IMR-90 (cell line): ENCODE data around the gene POMGNT1. TPM values are rescaled to one million over a fixed set of nuclear protein-coding genes. Genes with fewer than 3 reads are reported as not detected.

Experiments used
- ATAC-seq: fragments of 200-7000 bp; cut with Tn5 transposase; 2 replicates; pipeline ENCODE4 v1.9.1; 2020; ENCODE audit warnings: low read depth, mild to moderate bottlenecking, moderate library complexity
- BruUV-seq: library from RNA; stranded (reverse); fragments of 400-500 nt; replicated peaks from 2 replicates; lab custom pipeline; 2021; lab: Mats Ljungman, UMichigan
- CTCF ChIA-PET: fragments of 300-600 bp; formaldehyde crosslinking; extraction: SDS; loops from one replicate; lab custom pipeline; 2021; ENCODE audit warnings: antibody characterized with exemption; lab: Yijun Ruan, JAX
- POLR2A ChIA-PET: fragments of 300-600 bp; sonication (Branson Sonifier 250); formaldehyde crosslinking; loops from one replicate; lab custom pipeline; 2022; ENCODE audit warnings: antibody characterized with exemption; ENCODE audit not compliant: unreplicated experiment; lab: Charles Lee
- DNase-seq: peaks from one replicate; pipeline ENCODE4 v3.0.0; 2013
- H2AFZ ChIP-seq: replicated peaks from 2 replicates; pipeline ENCODE3; 2013; ENCODE audit warnings: low read length, mild to moderate bottlenecking; ENCODE audit not compliant: poor library complexity
- H2AK5ac ChIP-seq: 2 replicates; pipeline ENCODE4 v1.6.1; 2013; ENCODE audit warnings: low read depth, low read length, inconsistent platforms
- H2AK9ac ChIP-seq: replicated peaks from 2 replicates; pipeline ENCODE3; 2013; ENCODE audit warnings: mild to moderate bottlenecking, low read depth, low read length, moderate library complexity; ENCODE audit not compliant: poor library complexity
- H2BK120ac ChIP-seq: 2 replicates; pipeline ENCODE4 v1.6.1; 2013; ENCODE audit warnings: low read depth, low read length, inconsistent platforms
- H2BK15ac ChIP-seq: 3 replicates; pipeline ENCODE4 v1.6.1; 2013; ENCODE audit warnings: low read depth, low read length, inconsistent platforms
- H2BK20ac ChIP-seq: 2 replicates; pipeline ENCODE4 v1.6.1; 2013; ENCODE audit warnings: low read depth, mild to moderate bottlenecking, inconsistent platforms, low read length, moderate library complexity
- H2BK5ac ChIP-seq: 2 replicates; pipeline ENCODE4 v1.6.1; 2013; ENCODE audit warnings: mild to moderate bottlenecking, low read depth, low read length, inconsistent platforms; ENCODE audit not compliant: poor library complexity, severe bottlenecking
- H3K14ac ChIP-seq: replicated peaks from 2 replicates; pipeline ENCODE4 v1.6.1; 2013; ENCODE audit warnings: low read depth, low read length, inconsistent platforms
- H3K18ac ChIP-seq: 2 replicates; pipeline ENCODE4 v1.6.1; 2013; ENCODE audit warnings: low read depth, low read length, control low read depth
- H3K23ac ChIP-seq: 2 replicates; pipeline ENCODE4 v1.6.1; 2013; ENCODE audit warnings: low read depth, low read length, inconsistent platforms
- H3K27ac ChIP-seq: 2 replicates; pipeline ENCODE4 v1.5.1; 2013; ENCODE audit warnings: mild to moderate bottlenecking, control low read depth, low read length; ENCODE audit not compliant: insufficient read depth
- H3K27me3 ChIP-seq: 2 replicates; pipeline ENCODE4 v1.6.1; 2013; ENCODE audit warnings: low read length; ENCODE audit not compliant: control insufficient read depth, insufficient read depth
- H3K36me3 ChIP-seq: 2 replicates; pipeline ENCODE4 v1.6.1; 2013; ENCODE audit warnings: low read length, mixed read lengths; ENCODE audit not compliant: control insufficient read depth, insufficient read depth
- H3K4ac ChIP-seq: 2 replicates; pipeline ENCODE4 v1.6.1; 2013; ENCODE audit warnings: low read depth, low read length, inconsistent platforms
- H3K4me1 ChIP-seq: 2 replicates; pipeline ENCODE4 v1.6.1; 2013; ENCODE audit warnings: low read length, mixed read lengths; ENCODE audit not compliant: control insufficient read depth, insufficient read depth
- H3K4me2 ChIP-seq: 2 replicates; pipeline ENCODE4 v1.6.1; 2013; ENCODE audit warnings: low read depth, mild to moderate bottlenecking, control low read depth, low read length, moderate library complexity
- H3K4me3 ChIP-seq: 2 replicates; pipeline ENCODE4 v1.5.1; 2013; ENCODE audit warnings: low read depth, mild to moderate bottlenecking, control low read depth, low read length, moderate library complexity; ENCODE audit not compliant: insufficient read depth
- H3K56ac ChIP-seq: 2 replicates; pipeline ENCODE4 v1.6.1; 2013; ENCODE audit warnings: low read length, inconsistent platforms; ENCODE audit not compliant: insufficient read depth; ENCODE audit errors: extremely low read depth
- H3K79me1 ChIP-seq, 2 experiments: 2 replicates each; pipeline ENCODE4 v1.6.1; 2013; ENCODE audit warnings: low read length in 2 of 2, inconsistent platforms in 1 of 2, low read depth in 1 of 2
- H3K9ac ChIP-seq: 2 replicates; pipeline ENCODE4 v1.6.1; 2013; ENCODE audit warnings: low read depth, low read length, control low read depth
- H3K9me1 ChIP-seq: 2 replicates; pipeline ENCODE4 v1.6.1; 2013; ENCODE audit warnings: low read length, inconsistent platforms; ENCODE audit not compliant: insufficient read depth
- H3K9me3 ChIP-seq: 2 replicates; pipeline ENCODE4 v1.6.1; 2013; ENCODE audit warnings: low read length; ENCODE audit not compliant: control insufficient read depth, insufficient read depth
- H4K20me1 ChIP-seq: 2 replicates; pipeline ENCODE4 v1.6.1; 2013; ENCODE audit warnings: low read length, inconsistent platforms; ENCODE audit not compliant: insufficient read depth
- H4K5ac ChIP-seq: 2 replicates; pipeline ENCODE4 v1.6.1; 2013; ENCODE audit warnings: mild to moderate bottlenecking, low read depth, low read length, control low read depth
- H4K8ac ChIP-seq, 2 experiments: 2 replicates each; pipeline ENCODE4 v1.6.1; 2013; ENCODE audit warnings: low read depth in 2 of 2, low read length in 2 of 2, control low read depth in 1 of 2, inconsistent platforms in 1 of 2
- H4K91ac ChIP-seq: 2 replicates; pipeline ENCODE4 v1.6.1; 2013; ENCODE audit warnings: low read depth, low read length, inconsistent platforms; ENCODE audit not compliant: insufficient read depth
- BHLHE40 ChIP-seq: fragments of 150-350 bp; IDR thresholded peaks from 2 replicates; pipeline ENCODE4 v1.6.1; 2016; ENCODE audit warnings: mild to moderate bottlenecking, low read depth, low read length
- CHD1 ChIP-seq: IDR thresholded peaks from 2 replicates; pipeline ENCODE4 v1.6.1; 2012; ENCODE audit warnings: low read depth, low read length, improper control_type of control experiment
- FOS ChIP-seq: fragments of 150-350 bp; IDR thresholded peaks from 2 replicates; pipeline ENCODE4 v1.6.1; 2016; ENCODE audit warnings: low read depth, low read length
- MAFK ChIP-seq: IDR thresholded peaks from 2 replicates; pipeline ENCODE4 v1.6.1; 2012; ENCODE audit warnings: low read depth, low read length, improper control_type of control experiment
- MAZ ChIP-seq: IDR thresholded peaks from 2 replicates; pipeline ENCODE4 v1.6.1; 2012; ENCODE audit warnings: low read depth, mild to moderate bottlenecking, low read length, improper control_type of control experiment, moderate library complexity, borderline replicate concordance
- WGBS, 2 experiments: methylation state at CpG; one replicate each; pipeline versions ENCODE4 v1.1.5 to v1.1.7; 2013; ENCODE audit warnings: missing lambda C conversion rate in 2 of 2; ENCODE audit not compliant: insufficient read length in 1 of 2; ENCODE audit errors: extremely low coverage in 2 of 2; 5-methylcytosine and 5-hydroxymethylcytosine counted together
- dilution Hi-C: fragments of 300-500 bp; cut with HindIII; formaldehyde crosslinking; loops from one replicate; pipeline ENCODE4 v1.14.3; 2018; ENCODE audit warnings: low sequenced_read_pairs; ENCODE audit not compliant: unreplicated experiment
- in situ Hi-C: fragments of 300-500 bp; cut with MboI; formaldehyde crosslinking; loops from 3 replicates; pipeline ENCODE4 v1.14.3; 2019; ENCODE audit warnings: low sequenced_read_pairs, inconsistent platforms, mixed read lengths
- intact Hi-C: fragments of 100-400 bp; cut with micrococcal nuclease; formaldehyde crosslinking; loops from 2 replicates; pipeline ENCODE4 v1.10.0; 2022
- polyA plus RNA-seq, 3 experiments: library from polyadenylated mRNA; depleted of rRNA; stranded (reverse); fragments of >200 nt; gene quantifications; 2 replicates each; pipeline ENCODE4 v1.2.3, GENCODE V29; 2012; ENCODE audit warnings: low replicate concordance in 1 of 3
- total RNA-seq: library from RNA; depleted of rRNA; stranded (reverse); fragments of >200 nt; gene quantifications from 2 replicates; pipeline ENCODE4 v1.2.3, GENCODE V29; 2012
- TF ChIP-seq, protein P1 (sequence below): conservative IDR thresholded peaks from 2 replicates; pipeline ENCODE4 v1.5.1; 2012; ENCODE audit warnings: mild to moderate bottlenecking, low read depth, low read length, improper control_type of control experiment

Gene POMGNT1
- total and polyA plus RNA-seq, 2 of the 4 experiments (the other 2 are of a cell fraction): 54.8 to 65.3 TPM

- Histone ChIP-seq H3K4me3 (no peak overlapping the region), H4K91ac (no peak overlapping the region), H3K79me1 (no peaks in the 10 kb centered on the region; a peak in 1 of 4 replicates), H3K56ac (no peak overlapping the region), H4K8ac (no peak overlapping the region), H2BK120ac (no peak overlapping the region), H2BK5ac (no peak overlapping the region), H3K9me3 (no peaks in the 10 kb centered on the region), H2AK5ac (no peak overlapping the region), H3K9ac (no peak overlapping the region), H3K18ac (no peak overlapping the region), H2AFZ (no peak overlapping the region), H4K5ac (no peak overlapping the region), H3K36me3 (no peaks in the 10 kb centered on the region; the same call in 1 of the 2 replicates), H3K27ac (no peak overlapping the region), H3K27me3 (no peaks in the 10 kb centered on the region), H4K20me1 (no peaks in the 10 kb centered on the region), H3K4me1 (no peaks in the 10 kb centered on the region), H2BK15ac (no peak overlapping the region), H3K4ac (no peak overlapping the region), H2BK20ac (no peak overlapping the region), H2AK9ac (no peak overlapping the region), H3K23ac (no peak overlapping the region), H3K4me2 (no peak overlapping the region), H3K14ac (no peak overlapping the region), H3K9me1 (0 out of 2 replicates have a peak, but pooled peaks cover under 1% of the 10 kb centered on the region)
- dilution Hi-C loops (no loop called here), intact Hi-C loops (no loop called here), in situ Hi-C loops (no loop called here)
- no TSS peak for BruUV-seq
- TF ChIP-seq BHLHE40 (no peak), MAZ (no peak), FOS (no peak), CHD1 (no peak), MAFK (no peak)
- TF ChIP-seq, protein P1, sequence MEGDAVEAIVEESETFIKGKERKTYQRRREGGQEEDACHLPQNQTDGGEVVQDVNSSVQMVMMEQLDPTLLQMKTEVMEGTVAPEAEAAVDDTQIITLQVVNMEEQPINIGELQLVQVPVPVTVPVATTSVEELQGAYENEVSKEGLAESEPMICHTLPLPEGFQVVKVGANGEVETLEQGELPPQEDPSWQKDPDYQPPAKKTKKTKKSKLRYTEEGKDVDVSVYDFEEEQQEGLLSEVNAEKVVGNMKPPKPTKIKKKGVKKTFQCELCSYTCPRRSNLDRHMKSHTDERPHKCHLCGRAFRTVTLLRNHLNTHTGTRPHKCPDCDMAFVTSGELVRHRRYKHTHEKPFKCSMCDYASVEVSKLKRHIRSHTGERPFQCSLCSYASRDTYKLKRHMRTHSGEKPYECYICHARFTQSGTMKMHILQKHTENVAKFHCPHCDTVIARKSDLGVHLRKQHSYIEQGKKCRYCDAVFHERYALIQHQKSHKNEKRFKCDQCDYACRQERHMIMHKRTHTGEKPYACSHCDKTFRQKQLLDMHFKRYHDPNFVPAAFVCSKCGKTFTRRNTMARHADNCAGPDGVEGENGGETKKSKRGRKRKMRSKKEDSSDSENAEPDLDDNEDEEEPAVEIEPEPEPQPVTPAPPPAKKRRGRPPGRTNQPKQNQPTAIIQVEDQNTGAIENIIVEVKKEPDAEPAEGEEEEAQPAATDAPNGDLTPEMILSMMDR: no peak
- POLR2A ChIA-PET: no interaction called here
- CTCF ChIA-PET: interaction anchor here (1.8 to 3.1 kb wide), 2 partner anchors 22 to 43 kb away, joined by 6 to 21 read pairs; partner anchors contain the start of gene RAD54L
- 89% methylated on average over 1 of the region's 4 CpGs; no CpG with 5 or more reads in 1 of the 2 experiments for WGBS, 2 experiments
- DNase-seq (no peak), ATAC-seq (no peak)
Measured at GRCh38 chr1:46224966-46225365, 26.7 kb upstream of the POMGNT1 start.
